ENCODE measurements around the gene CERS2. TPM values are rescaled to one million over a fixed set of nuclear protein-coding genes. Genes with fewer than 3 reads are reported as not detected.

CERS2 gene
- total RNA-seq, 4 donors from 2014 or later: 28.8 to 50.1 (median 41.3) TPM

GRCh38 chr1:150917387-150917786 lies 57.2 kb downstream of the CERS2 start:
- WGBS, 2 donors: 78 to 87% methylated on average over 7 of the region's 7 CpGs
- H3K4me3 ChIP-seq (ENCODE audit: low read depth, poor library complexity, severe bottlenecking): no peak overlapping the region
- intact Hi-C loops (cut with DNase I; ENCODE audit: low total_unique reads): no loop called here
- TF ChIP-seq, protein P1, sequence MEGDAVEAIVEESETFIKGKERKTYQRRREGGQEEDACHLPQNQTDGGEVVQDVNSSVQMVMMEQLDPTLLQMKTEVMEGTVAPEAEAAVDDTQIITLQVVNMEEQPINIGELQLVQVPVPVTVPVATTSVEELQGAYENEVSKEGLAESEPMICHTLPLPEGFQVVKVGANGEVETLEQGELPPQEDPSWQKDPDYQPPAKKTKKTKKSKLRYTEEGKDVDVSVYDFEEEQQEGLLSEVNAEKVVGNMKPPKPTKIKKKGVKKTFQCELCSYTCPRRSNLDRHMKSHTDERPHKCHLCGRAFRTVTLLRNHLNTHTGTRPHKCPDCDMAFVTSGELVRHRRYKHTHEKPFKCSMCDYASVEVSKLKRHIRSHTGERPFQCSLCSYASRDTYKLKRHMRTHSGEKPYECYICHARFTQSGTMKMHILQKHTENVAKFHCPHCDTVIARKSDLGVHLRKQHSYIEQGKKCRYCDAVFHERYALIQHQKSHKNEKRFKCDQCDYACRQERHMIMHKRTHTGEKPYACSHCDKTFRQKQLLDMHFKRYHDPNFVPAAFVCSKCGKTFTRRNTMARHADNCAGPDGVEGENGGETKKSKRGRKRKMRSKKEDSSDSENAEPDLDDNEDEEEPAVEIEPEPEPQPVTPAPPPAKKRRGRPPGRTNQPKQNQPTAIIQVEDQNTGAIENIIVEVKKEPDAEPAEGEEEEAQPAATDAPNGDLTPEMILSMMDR (IDR thresholded peaks at IDR 0.05): no peak
- no peak for TF ChIP-seq POLR2A (IDR thresholded peaks at IDR 0.05)
- DNase-seq (ENCODE audit: low spot score in 2 of 2): no peak

Other genes with a start within 250 kb of the CERS2 start
- 10 to 100 TPM; 11.4 to 33.4 (median 19.9) TPM for gene CTSS, start 209.1 kb downstream of the CERS2 start, total RNA-seq
- gene CTSK, start 166.6 kb downstream of the CERS2 start, total RNA-seq: 100 to 1,000 TPM in 2 of 4 donors, 10 to 100 TPM in 2; 73.3 to 205 (median 90.2) TPM
- gene ARNT, start 98.2 kb downstream of the CERS2 start, total RNA-seq: 10 to 100 TPM; 32.8 to 50.8 (median 45.0) TPM
- gene CTXND2, start 87.7 kb downstream of the CERS2 start, total RNA-seq: not detected
- 10 to 100 TPM; 23.5 to 38.1 (median 32.8) TPM for gene SETDB1, start 48.5 kb downstream of the CERS2 start, total RNA-seq
- 100 to 1,000 TPM in 1 of 4 donors, 10 to 100 TPM in 3; 55.1 to 103 (median 82.4) TPM for gene ANXA9, start 7.5 kb upstream of the CERS2 start, total RNA-seq
- gene MINDY1, start 32.1 kb upstream of the CERS2 start, total RNA-seq: 10 to 100 TPM; 28.5 to 36.6 (median 30.8) TPM
- gene PRUNE1, start 33.6 kb upstream of the CERS2 start, total RNA-seq: 10 to 100 TPM; 12.9 to 30.7 (median 22.9) TPM
- gene BNIPL, start 61.8 kb upstream of the CERS2 start, total RNA-seq: 100 to 1,000 TPM; 220 to 297 (median 254) TPM
- 1 to 10 TPM; 3.1 to 4.6 (median 3.6) TPM for gene C1orf56, start 72.9 kb upstream of the CERS2 start, total RNA-seq
- gene CDC42SE1, start 84.8 kb upstream of the CERS2 start, total RNA-seq: 10 to 100 TPM; 88.8 to 93.5 (median 92.0) TPM
- gene MLLT11, start 85.6 kb upstream of the CERS2 start, total RNA-seq: 1 to 10 TPM in 1 of 4 donors, under 1 TPM in 3; 0.47 to 1.6 (median 0.70) TPM
- 10 to 100 TPM in 2 of 4 donors, 1 to 10 TPM in 2; 8.1 to 16.6 (median 11.0) TPM for gene GABPB2, start 95.9 kb upstream of the CERS2 start, total RNA-seq
- gene SEMA6C, start 171.8 kb upstream of the CERS2 start, total RNA-seq: 10 to 100 TPM in 2 of 4 donors, 1 to 10 TPM in 2; 9.7 to 30.4 (median 14.3) TPM
- 1 to 10 TPM; 1.2 to 5.6 (median 3.0) TPM for gene TNFAIP8L2, start 181.8 kb upstream of the CERS2 start, total RNA-seq
- 10 to 100 TPM in 3 of 4 donors, 1 to 10 TPM in 1; 9.2 to 16.1 (median 11.8) TPM for gene LYSMD1, start 191.1 kb upstream of the CERS2 start, total RNA-seq
- 10 to 100 TPM; 24.1 to 38.8 (median 27.3) TPM for gene SCNM1, start 191.3 kb upstream of the CERS2 start, total RNA-seq
- gene TMOD4, start 201.1 kb upstream of the CERS2 start, total RNA-seq: under 1 TPM in 1 of 4 donors, not detected in 3; 0.49 TPM
- gene VPS72, start 215.4 kb upstream of the CERS2 start, total RNA-seq: 10 to 100 TPM; 27.3 to 43.3 (median 31.1) TPM
- gene PIP5K1A, start 223.7 kb upstream of the CERS2 start, total RNA-seq: 10 to 100 TPM; 27.7 to 67.6 (median 44.1) TPM

Data from lower leg skin (tissue), 4 donors.